Fibroblast of mammary gland (primary cell): ENCODE results near the gene ARHGAP5.
"Not testable (repeated sequence)": the region's sequence is repeated elsewhere in the genome, so short reads cannot be mapped to it uniquely, and the experiment has no call there.

Source experiments
- DNase-seq: peaks from one replicate; pipeline ENCODE4 v3.0.0-alpha.2; 2010; ENCODE audit warnings: low read depth
- H3K4me3 ChIP-seq: 2 replicates; pipeline ENCODE4 v1.5.1; 2011; ENCODE audit warnings: low read depth, mild to moderate bottlenecking, low read length, moderate library complexity; ENCODE audit not compliant: control insufficient read depth
- CTCF ChIP-seq: conservative IDR thresholded peaks from 2 replicates; pipeline ENCODE4 v1.5.1; 2011; ENCODE audit warnings: low read depth, low read length, inconsistent platforms; ENCODE audit not compliant: control insufficient read depth, insufficient read depth

Gene ARHGAP5

GRCh38 chr14:32128703-32129102 is 51.6 kb downstream of the ARHGAP5 start:
- DNase-seq: no peak
- TF ChIP-seq CTCF: no peak
- no peak overlapping the region for H3K4me3 ChIP-seq

- H3K4me3 ChIP-seq: no peak overlapping the region
- no peak for TF ChIP-seq CTCF
- peak; percentile 70 for DNase-seq
Observed at GRCh38 chr14:32129124-32129523, 52.0 kb downstream of the ARHGAP5 start.

- not testable (repeated sequence) for DNase-seq, H3K4me3 ChIP-seq
Observed at GRCh38 chr14:32131689-32132088, 54.6 kb downstream of the ARHGAP5 start.

- DNase-seq: peak; percentile 7
- TF ChIP-seq CTCF: no peak
- no peak overlapping the region for H3K4me3 ChIP-seq
Observed at GRCh38 chr14:32134448-32135097, 57.5 kb downstream of the ARHGAP5 start.

- no peak overlapping the region for H3K4me3 ChIP-seq
- no peak for TF ChIP-seq CTCF
- DNase-seq: peak; percentile 11
Observed at GRCh38 chr14:32136027-32136825, 59.1 kb downstream of the ARHGAP5 start.

GRCh38 chr14:32137313-32137712 is 60.2 kb downstream of the ARHGAP5 start:
- no peak for TF ChIP-seq CTCF
- H3K4me3 ChIP-seq: no peak overlapping the region

GRCh38 chr14:32137892-32138291 is 60.8 kb downstream of the ARHGAP5 start:
- no peak for DNase-seq
- TF ChIP-seq CTCF: no peak
- no peak overlapping the region for H3K4me3 ChIP-seq

More at GRCh38 chr14:32137313-32137712, 60.2 kb downstream of the ARHGAP5 start:
- no peak for DNase-seq
